DOHH2 (cell line): Measurements from ENCODE around the gene CDK6.

Experiments used
- EZH2phosphoT487 ChIP-seq: fragments of 200-600 bp; sonication (generic); IDR thresholded peaks from 2 replicates; pipeline ENCODE4 v1.6.1; 2017; ENCODE audit warnings: borderline replicate concordance, mild to moderate bottlenecking, antibody characterized with exemption, low read length, moderate library complexity, mixed read lengths
- TF ChIP-seq, protein P1 (sequence below): fragments of 200-600 bp; sonication (generic); IDR thresholded peaks from one replicate; pipeline ENCODE4 v1.5.1; 2014; ENCODE audit warnings: antibody characterized with exemption, mild to moderate bottlenecking, low read depth, low read length; ENCODE audit not compliant: poor library complexity, severe bottlenecking

DNA sequence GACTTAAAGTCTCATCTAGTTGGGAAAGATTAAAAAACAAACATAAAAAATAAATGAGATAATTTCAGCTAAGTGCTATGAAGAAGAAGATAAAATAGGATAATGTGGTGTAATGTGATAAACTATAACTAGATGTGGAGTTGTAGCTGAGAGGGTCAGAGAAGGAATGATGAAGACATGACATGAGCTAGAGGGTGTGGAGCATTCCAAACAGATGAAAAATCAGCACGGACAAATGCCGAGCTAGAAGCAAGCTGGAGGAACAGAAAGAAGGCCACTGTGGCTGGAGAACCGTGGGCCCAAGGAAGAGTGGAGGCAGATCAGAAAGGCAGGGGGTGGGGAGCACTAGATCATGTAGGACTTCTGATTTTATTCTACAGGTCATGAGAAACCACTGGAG is 70.6 kb downstream of the CDK6 start:
- TF ChIP-seq, protein P1, sequence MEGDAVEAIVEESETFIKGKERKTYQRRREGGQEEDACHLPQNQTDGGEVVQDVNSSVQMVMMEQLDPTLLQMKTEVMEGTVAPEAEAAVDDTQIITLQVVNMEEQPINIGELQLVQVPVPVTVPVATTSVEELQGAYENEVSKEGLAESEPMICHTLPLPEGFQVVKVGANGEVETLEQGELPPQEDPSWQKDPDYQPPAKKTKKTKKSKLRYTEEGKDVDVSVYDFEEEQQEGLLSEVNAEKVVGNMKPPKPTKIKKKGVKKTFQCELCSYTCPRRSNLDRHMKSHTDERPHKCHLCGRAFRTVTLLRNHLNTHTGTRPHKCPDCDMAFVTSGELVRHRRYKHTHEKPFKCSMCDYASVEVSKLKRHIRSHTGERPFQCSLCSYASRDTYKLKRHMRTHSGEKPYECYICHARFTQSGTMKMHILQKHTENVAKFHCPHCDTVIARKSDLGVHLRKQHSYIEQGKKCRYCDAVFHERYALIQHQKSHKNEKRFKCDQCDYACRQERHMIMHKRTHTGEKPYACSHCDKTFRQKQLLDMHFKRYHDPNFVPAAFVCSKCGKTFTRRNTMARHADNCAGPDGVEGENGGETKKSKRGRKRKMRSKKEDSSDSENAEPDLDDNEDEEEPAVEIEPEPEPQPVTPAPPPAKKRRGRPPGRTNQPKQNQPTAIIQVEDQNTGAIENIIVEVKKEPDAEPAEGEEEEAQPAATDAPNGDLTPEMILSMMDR: no peak
- no peak for TF ChIP-seq EZH2phosphoT487
